H1 (cell line): ENCODE data around the gene PDCD6IP. TPM values are rescaled to one million over a fixed set of nuclear protein-coding genes. Genes with fewer than 3 reads are reported as not detected.

Experiments
- ATF3 ChIP-seq: IDR thresholded peaks from 2 replicates; pipeline ENCODE4 v1.6.1; 2011; ENCODE audit warnings: low read depth, mild to moderate bottlenecking, low read length; ENCODE audit not compliant: insufficient read depth
- HDAC6 ChIP-seq: IDR thresholded peaks from one replicate; pipeline ENCODE4 v1.7.1; 2012; ENCODE audit warnings: low read depth, mild to moderate bottlenecking, inconsistent platforms, low read length, moderate library complexity
- KDM1A ChIP-seq: fragments of 200-600, 300-600 bp; sonication (generic); IDR thresholded peaks from 2 replicates; pipeline ENCODE4 v1.7.1; 2016; ENCODE audit warnings: mild to moderate bottlenecking, low read length, borderline replicate concordance
- SIN3A ChIP-seq, 2 experiments: IDR thresholded peaks in 1 of 2; conservative IDR thresholded peaks in 1 of 2; 2 replicates each; pipeline ENCODE4 v1.6.1; 2011 to 2012; ENCODE audit warnings: low read length in 2 of 2, improper control_type of control experiment in 1 of 2, low read depth in 1 of 2, mild to moderate bottlenecking in 1 of 2
- TAF1 ChIP-seq: IDR thresholded peaks from 2 replicates; pipeline ENCODE4 v1.6.1; 2011; ENCODE audit warnings: mild to moderate bottlenecking, low read depth, low read length
- TBP ChIP-seq: IDR thresholded peaks from 2 replicates; pipeline ENCODE4 v1.6.1; 2011; ENCODE audit warnings: low read depth, low read length, improper control_type of control experiment
- polyA plus RNA-seq, 7 experiments: library from polyadenylated mRNA; depleted of rRNA in 3 of 7; stranded (reverse) in 5 of 7; unstranded in 2 of 7; fragments of >200 nt in 5 of 7; fragments of 200-250 nt in 2 of 7; gene quantifications; 1 replicate in 5 of 7; 2 replicates in 1 of 7; 4 replicates in 1 of 7; pipeline versions ENCODE4 v1.2.1 to v1.2.3, GENCODE V29; 2011 to 2013; ENCODE audit warnings: missing spikeins in 2 of 7, mixed read lengths in 2 of 7
- total RNA-seq: library from RNA; stranded (reverse); fragmentation: NEBNext Ultra II Directional; extraction: Animal tissue kit (Norgen Biotek cat#: 25700); gene quantifications from 2 replicates; pipeline ENCODE4 v1.2.1, GENCODE V29; 2021
- TF ChIP-seq, protein P1 (sequence below): IDR thresholded peaks from 2 replicates; pipeline ENCODE4 v1.6.1; 2012; ENCODE audit warnings: inconsistent platforms

The PDCD6IP gene
- total and polyA plus RNA-seq, 2 of the 8 experiments (the other 6 are each of a cell fraction or from before 2014, with no cell fraction given): 61.7 to 155 TPM

DNA sequence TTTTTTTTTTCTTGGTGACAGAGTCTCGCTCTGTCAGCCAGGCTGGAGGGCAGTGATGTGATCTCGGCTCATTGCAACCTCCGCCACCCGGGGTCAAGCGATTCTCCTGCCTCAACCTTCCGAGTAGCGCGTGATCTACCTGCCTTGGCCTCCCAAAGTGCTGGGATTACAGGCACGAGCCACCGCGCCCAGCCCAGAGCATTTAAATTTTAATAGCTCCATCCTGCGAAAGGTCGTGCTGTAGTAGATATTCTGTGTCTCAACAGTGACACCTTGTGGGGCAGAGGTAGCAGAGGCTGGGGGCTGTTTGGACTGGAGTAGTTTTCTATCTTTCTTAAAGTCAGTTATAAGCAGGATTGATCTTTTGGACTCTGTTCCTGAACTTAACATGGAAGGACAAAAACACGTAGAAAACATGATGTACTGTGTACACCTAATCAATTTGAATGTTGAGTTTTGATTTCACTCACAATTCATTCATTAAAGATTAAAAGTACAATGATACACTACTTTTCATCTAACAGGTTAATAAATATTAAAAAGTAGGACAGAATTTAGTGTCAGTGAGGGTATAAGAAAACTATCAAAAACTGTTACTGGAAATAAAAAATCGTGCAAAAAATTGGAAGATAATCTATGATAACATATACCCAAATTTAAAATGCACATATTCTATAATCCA is 11.0 kb upstream of the PDCD6IP start (continued):
- TF ChIP-seq, protein P1, sequence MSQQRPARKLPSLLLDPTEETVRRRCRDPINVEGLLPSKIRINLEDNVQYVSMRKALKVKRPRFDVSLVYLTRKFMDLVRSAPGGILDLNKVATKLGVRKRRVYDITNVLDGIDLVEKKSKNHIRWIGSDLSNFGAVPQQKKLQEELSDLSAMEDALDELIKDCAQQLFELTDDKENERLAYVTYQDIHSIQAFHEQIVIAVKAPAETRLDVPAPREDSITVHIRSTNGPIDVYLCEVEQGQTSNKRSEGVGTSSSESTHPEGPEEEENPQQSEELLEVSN: 0 out of 2 replicates have a peak, but pooled peaks have one; percentile 19
- TF ChIP-seq ATF3: no peak
- TF ChIP-seq TAF1: 0 out of 2 replicates have a peak, but pooled peaks have one; percentile 38
- peak; percentile 39; the same call in 1 of the 2 replicates for TF ChIP-seq KDM1A
- 0 out of 2 replicates have a peak, but pooled peaks have one; percentile 46 for TF ChIP-seq TBP
- 0 out of 4 replicates have a peak, but pooled peaks of 1 of the 2 experiments have one; percentile 38 for TF ChIP-seq SIN3A (conservative IDR thresholded peaks at IDR 0.05 in 1 of 2, IDR thresholded peaks at IDR 0.05 in 1 of 2; ENCODE audit: low read depth in 1 of 2, low read length in 2 of 2)
- TF ChIP-seq HDAC6: no peak
